ENCODE data around the gene HSD3B7. TPM values are rescaled to one million over a fixed set of nuclear protein-coding genes. Genes with fewer than 3 reads are reported as not detected.

HSD3B7 gene
- polyA plus RNA-seq, 1 donor (not counting 4 experiments of a cell fraction or from before 2014, with no cell fraction given) = 2.0 TPM

- Histone ChIP-seq H3K4me3 (ENCODE audit: control insufficient read depth in 2 of 3, extremely low read depth in 1 of 3, insufficient read depth in 2 of 3, low read depth in 1 of 3, low read length in 3 of 3) (no peak overlapping the region), H3K9me1 (ENCODE audit: control insufficient read depth, extremely low read depth, insufficient read depth, low read length) (peaks cover 3% of the 10 kb centered on the region), H3K27ac (ENCODE audit: control insufficient read depth, insufficient read depth, low read length) (no peak overlapping the region), H3K4me1 (ENCODE audit: control insufficient read depth, extremely low read depth, insufficient read depth, low read length) (peaks cover 35% of the 10 kb centered on the region), H2AFZ (ENCODE audit: control insufficient read depth, low read length) (peak overlapping the region; percentile 62), H4K20me1 (ENCODE audit: control insufficient read depth, extremely low read depth, insufficient read depth, low read length) (no peaks in the 10 kb centered on the region), H3K27me3 (ENCODE audit: control insufficient read depth, extremely low read depth, insufficient read depth, low read length) (no peaks in the 10 kb centered on the region), H3K9me3 (ENCODE audit: control insufficient read depth, low read depth, low read length) (no peaks in the 10 kb centered on the region), H3K9ac (ENCODE audit: control insufficient read depth, extremely low read depth, insufficient read depth, low read length) (peak overlapping the region; percentile 24), H3K4me2 (ENCODE audit: control insufficient read depth, extremely low read depth, insufficient read depth, low read depth, low read length) (peak overlapping the region; percentile 56), H3K36me3 (ENCODE audit: control insufficient read depth in 2 of 2, extremely low read depth in 1 of 2, insufficient read depth in 2 of 2, low read length in 2 of 2) (no peaks in the 10 kb centered on the region), H3K79me2 (ENCODE audit: control insufficient read depth, insufficient read depth, low read length) (no peaks in the 10 kb centered on the region)
- FAIRE-seq = no peak
- DNase-seq (ENCODE audit: low read depth, low spot score) = no peak
- TF ChIP-seq EZH2 (IDR thresholded peaks at IDR 0.05; ENCODE audit: low read length) = no peak
- no peak for TF ChIP-seq CTCF (optimal IDR thresholded peaks at IDR 0.05 in 1 of 3, IDR thresholded peaks at IDR 0.05 in 1 of 3, conservative IDR thresholded peaks at IDR 0.05 in 1 of 3; ENCODE audit: extremely low read depth in 1 of 3, insufficient read depth in 2 of 3, low read length in 3 of 3)
- dilution Hi-C loops (cut with MboI; ENCODE audit: extremely low pct_ligation_motif_present, low sequenced_read_pairs) = no loop called here
Observed at GRCh38 chr16:31002862-31003341, 17.9 kb downstream of the HSD3B7 start.

- TF ChIP-seq EZH2 (IDR thresholded peaks at IDR 0.05; ENCODE audit: low read length) (no peak), CTCF (optimal IDR thresholded peaks at IDR 0.05 in 1 of 3, IDR thresholded peaks at IDR 0.05 in 1 of 3, conservative IDR thresholded peaks at IDR 0.05 in 1 of 3; ENCODE audit: extremely low read depth in 1 of 3, insufficient read depth in 2 of 3, low read length in 3 of 3) (no peak)
- Histone ChIP-seq H2AFZ (ENCODE audit: control insufficient read depth, low read length) (no peak overlapping the region), H3K9me3 (ENCODE audit: control insufficient read depth, low read depth, low read length) (no peaks in the 10 kb centered on the region), H3K4me2 (ENCODE audit: control insufficient read depth, extremely low read depth, insufficient read depth, low read depth, low read length) (no peak overlapping the region), H3K27ac (ENCODE audit: control insufficient read depth, insufficient read depth, low read length) (no peak overlapping the region), H3K4me3 (ENCODE audit: control insufficient read depth in 2 of 3, extremely low read depth in 1 of 3, insufficient read depth in 2 of 3, low read depth in 1 of 3, low read length in 3 of 3) (no peak overlapping the region), H4K20me1 (ENCODE audit: control insufficient read depth, extremely low read depth, insufficient read depth, low read length) (no peaks in the 10 kb centered on the region), H3K27me3 (ENCODE audit: control insufficient read depth, extremely low read depth, insufficient read depth, low read length) (no peaks in the 10 kb centered on the region), H3K36me3 (ENCODE audit: control insufficient read depth in 2 of 2, extremely low read depth in 1 of 2, insufficient read depth in 2 of 2, low read length in 2 of 2) (no peaks in the 10 kb centered on the region), H3K9ac (ENCODE audit: control insufficient read depth, extremely low read depth, insufficient read depth, low read length) (no peak overlapping the region), H3K4me1 (ENCODE audit: control insufficient read depth, extremely low read depth, insufficient read depth, low read length) (peaks cover 30% of the 10 kb centered on the region), H3K9me1 (ENCODE audit: control insufficient read depth, extremely low read depth, insufficient read depth, low read length) (peaks cover 3% of the 10 kb centered on the region), H3K79me2 (ENCODE audit: control insufficient read depth, insufficient read depth, low read length) (no peaks in the 10 kb centered on the region)
- no peak for FAIRE-seq
- DNase-seq (ENCODE audit: low read depth, low spot score) = no peak
- dilution Hi-C loops (cut with MboI; ENCODE audit: extremely low pct_ligation_motif_present, low sequenced_read_pairs) = no loop called here
Observed at GRCh38 chr16:31003744-31004143, 18.7 kb downstream of the HSD3B7 start.
